Vagina (tissue), 2 donors: Measurements from ENCODE around the gene YPEL4. TPM values are rescaled to one million over a fixed set of nuclear protein-coding genes. Genes with fewer than 3 reads are reported as not detected.
"Not testable (repeated sequence)": the region's sequence is repeated elsewhere in the genome, so short reads cannot be mapped to it uniquely, and the experiment has no call there.

Source experiments
- DNase-seq, 2 donors: peaks; one replicate each; pipeline ENCODE4 v3.0.0-alpha.2; 2017; ENCODE audit errors: extremely low spot score in 2 of 2
- H3K27ac ChIP-seq: fragments of 200-600 bp; sonication (generic); one replicate; pipeline ENCODE4 v1.5.1; 2019
- H3K27me3 ChIP-seq: fragments of 200-600 bp; sonication (generic); one replicate; pipeline ENCODE4 v1.5.1; 2019
- H3K36me3 ChIP-seq, 2 donors: fragments of 200-600 bp; sonication (generic); one replicate each; pipeline ENCODE4 v1.5.1; 2017 to 2019
- H3K4me1 ChIP-seq: fragments of 200-600 bp; sonication (generic); one replicate; pipeline ENCODE4 v1.5.1; 2019
- H3K4me3 ChIP-seq, 2 donors: fragments of 200-600 bp; sonication (generic); 1 replicate in 1 of 2; 2 replicates in 1 of 2; pipeline ENCODE4 v1.5.1; 2016 to 2019
- H3K9me3 ChIP-seq: fragments of 200-600 bp; sonication (generic); one replicate; pipeline ENCODE4 v1.5.1; 2019
- CTCF ChIP-seq, 3 experiments: fragments of 450-650 bp in 2 of 3; fragments of 200-600 bp in 1 of 3; sonication (generic) in 1 of 3; IDR thresholded peaks; one replicate each; pipeline ENCODE4 v1.5.1; 2017 to 2019; ENCODE audit warnings: antibody characterized with exemption in 3 of 3, mild to moderate bottlenecking in 2 of 3, moderate library complexity in 2 of 3
- POLR2A ChIP-seq, 2 donors: fragments of 450-650 bp; IDR thresholded peaks; one replicate each; pipeline ENCODE4 v1.6.1; 2017; ENCODE audit warnings: antibody characterized with exemption in 2 of 2, mild to moderate bottlenecking in 2 of 2, moderate library complexity in 2 of 2
- POLR2AphosphoS5 ChIP-seq, 2 donors: sonication (generic); formaldehyde crosslinking; IDR thresholded peaks; one replicate each; pipeline ENCODE4 v1.9.0; 2017; ENCODE audit warnings: antibody characterized with exemption in 2 of 2, mild to moderate bottlenecking in 2 of 2, low read depth in 1 of 2; ENCODE audit not compliant: insufficient read depth in 1 of 2
- intact Hi-C: fragments of 100-400 bp; cut with DNase I; formaldehyde crosslinking; loops from one replicate; pipeline ENCODE4 v1.15.1; 2023
- total RNA-seq: library from RNA; depleted of rRNA; stranded (reverse); fragments of >200 nt; gene quantifications from one replicate; pipeline ENCODE4 v1.2.3, GENCODE V29; 2016

Gene YPEL4
- total RNA-seq, 1 donor from 2014 or later: 2.7 TPM

DNA sequence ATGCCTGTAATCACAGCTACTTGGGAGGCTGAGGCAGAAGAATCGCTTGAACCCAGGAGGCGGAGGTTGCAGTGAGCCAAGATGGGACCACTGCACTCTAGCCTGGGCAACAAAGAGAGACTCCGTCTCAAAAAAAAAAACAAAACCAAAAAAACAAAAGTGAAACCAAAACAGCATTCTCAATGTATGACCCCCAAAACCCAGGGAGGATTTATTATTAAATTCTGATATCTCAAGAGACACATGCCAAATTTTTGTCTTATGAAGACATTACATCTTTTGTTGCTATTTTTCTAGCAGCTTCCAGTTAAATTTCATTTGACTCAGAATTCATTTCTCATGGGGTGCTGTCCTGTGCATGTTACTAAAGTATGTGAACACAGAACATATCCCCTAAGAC lies 3.0 kb upstream of the YPEL4 start:
- no peak for DNase-seq
- H3K4me3 ChIP-seq: no peak overlapping the region
- no peaks in the 10 kb centered on the region for H3K27me3 ChIP-seq
- TF ChIP-seq CTCF (IDR thresholded peaks at IDR 0.05) (no peak), POLR2A (IDR thresholded peaks at IDR 0.05) (no peak), POLR2AphosphoS5 (IDR thresholded peaks at IDR 0.05; ENCODE audit: insufficient read depth in 1 of 2, low read depth in 1 of 2) (no peak)
- no peaks in the 10 kb centered on the region for H3K36me3 ChIP-seq
- peaks cover 32% of the 10 kb centered on the region for H3K4me1 ChIP-seq
- H3K27ac ChIP-seq: no peak overlapping the region
- no peaks in the 10 kb centered on the region for H3K9me3 ChIP-seq
- intact Hi-C loops: no loop called here

DNA sequence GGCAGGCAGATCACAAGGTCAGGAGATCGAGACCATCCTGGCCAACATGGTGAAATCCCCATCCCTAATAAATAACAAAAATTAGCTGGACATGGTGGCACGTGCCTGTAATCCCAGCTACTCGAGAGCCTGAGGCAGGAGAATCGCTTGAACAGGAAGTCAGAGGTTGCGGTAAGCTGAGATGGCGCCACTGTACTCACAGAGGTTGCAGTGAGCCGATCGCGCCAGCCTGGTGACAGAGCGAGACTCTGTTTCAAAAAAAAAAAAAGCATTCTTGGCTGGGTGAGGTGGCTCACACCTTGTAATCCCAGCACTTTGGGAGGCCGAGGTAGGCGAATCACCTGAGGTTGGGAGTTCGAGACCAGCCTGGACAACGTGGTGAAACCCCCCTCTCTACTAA lies 2.5 kb upstream of the YPEL4 start:
- intact Hi-C loops, H3K27ac ChIP-seq, DNase-seq, H3K9me3 ChIP-seq, H3K36me3 ChIP-seq, H3K27me3 ChIP-seq, H3K4me3 ChIP-seq: not testable (repeated sequence)
- peaks cover 36% of the 10 kb centered on the region for H3K4me1 ChIP-seq

DNA sequence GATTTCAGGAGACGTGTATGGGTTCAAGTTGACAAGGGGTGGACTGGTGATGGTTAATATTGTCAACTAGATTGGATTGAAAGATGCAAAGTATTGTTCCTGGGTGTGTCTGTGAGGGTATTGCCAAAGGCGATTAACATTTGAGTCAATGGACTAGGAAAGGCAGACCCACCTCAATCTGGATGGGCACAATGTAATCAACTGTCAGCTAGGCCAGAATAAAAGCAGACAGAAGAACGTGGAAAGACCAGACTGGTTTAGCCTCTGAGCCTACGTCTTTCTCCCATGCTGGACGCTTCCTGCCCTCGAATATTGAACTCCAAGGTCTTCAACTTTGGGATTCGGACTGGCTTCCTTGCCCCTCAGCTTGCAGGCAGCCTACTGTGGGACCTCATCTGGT lies 1.7 kb upstream of the YPEL4 start:
- DNase-seq: no peak
- Histone ChIP-seq H3K27ac (no peak overlapping the region), H3K27me3 (no peaks in the 10 kb centered on the region), H3K36me3 (no peaks in the 10 kb centered on the region), H3K9me3 (no peaks in the 10 kb centered on the region), H3K4me1 (peaks cover 38% of the 10 kb centered on the region), H3K4me3 (no peak overlapping the region)
- intact Hi-C loops: no loop called here
- TF ChIP-seq CTCF (IDR thresholded peaks at IDR 0.05) (no peak), POLR2A (IDR thresholded peaks at IDR 0.05) (no peak), POLR2AphosphoS5 (IDR thresholded peaks at IDR 0.05; ENCODE audit: insufficient read depth in 1 of 2, low read depth in 1 of 2) (no peak)

DNA sequence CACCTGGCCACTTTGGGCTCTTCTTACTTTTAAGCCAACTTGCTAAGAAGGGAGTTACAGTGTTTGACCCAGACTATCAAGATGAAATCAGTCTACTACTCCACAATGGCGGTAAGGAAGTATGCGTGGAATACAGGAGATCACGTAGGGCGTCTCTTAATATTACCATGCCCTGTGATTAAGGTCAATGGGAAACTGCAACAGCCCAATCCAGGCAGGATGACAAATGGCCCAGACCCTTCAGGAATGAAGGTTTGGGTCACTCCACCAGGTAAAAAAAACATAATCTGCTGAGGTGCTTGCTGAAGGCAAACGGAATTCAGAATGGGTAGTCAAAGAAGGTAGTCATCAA lies 1.0 kb upstream of the YPEL4 start:
- peaks cover 45% of the 10 kb centered on the region for H3K4me1 ChIP-seq
- no peaks in the 10 kb centered on the region for H3K36me3 ChIP-seq
- no peak overlapping the region for H3K4me3 ChIP-seq
- DNase-seq: no peak
- TF ChIP-seq POLR2AphosphoS5 (IDR thresholded peaks at IDR 0.05; ENCODE audit: insufficient read depth in 1 of 2, low read depth in 1 of 2): no peak
- no peak overlapping the region for H3K27ac ChIP-seq
- H3K27me3 ChIP-seq: no peaks in the 10 kb centered on the region
- no peaks in the 10 kb centered on the region for H3K9me3 ChIP-seq
- intact Hi-C loops: no loop called here

GRCh38 chr11:57648801-57649735 lies 644 bp downstream of the YPEL4 start:
- no peak for DNase-seq
- intact Hi-C loops: loop anchor here (10.0 kb wide), 2 partner anchors 194 to 324 kb away; partner anchors contain the start of gene TNKS1BP1
- Histone ChIP-seq H3K4me1 (peaks cover 61% of the 10 kb centered on the region), H3K4me3 (peak overlapping the region; percentile 42 to 50), H3K36me3 (no peaks in the 10 kb centered on the region), H3K27me3 (no peaks in the 10 kb centered on the region), H3K27ac (peak overlapping the region; percentile 74), H3K9me3 (no peaks in the 10 kb centered on the region)
- TF ChIP-seq POLR2AphosphoS5 (IDR thresholded peaks at IDR 0.05; ENCODE audit: insufficient read depth in 1 of 2, low read depth in 1 of 2): peak in 1 of 2 donors; percentile 9
- no peak for TF ChIP-seq CTCF (IDR thresholded peaks at IDR 0.05)
